ENCODE data around the gene PLK1. TPM values are rescaled to one million over a fixed set of nuclear protein-coding genes. Genes with fewer than 3 reads are reported as not detected.

Gene PLK1
- total RNA-seq, 1 donor from 2014 or later, result 45.7 TPM

GRCh38 chr16:23667355-23667659 lies 11.4 kb upstream of the PLK1 start:
- Mint-ChIP-seq H3K4me1 (peaks cover 20% of the 10 kb centered on the region), H3K4me3 (no peak overlapping the region), H3K36me3 (ENCODE audit: low read depth) (peaks cover 87% of the 10 kb centered on the region), H3K27me3 (no peaks in the 10 kb centered on the region), H3K27ac (no peak overlapping the region), H3K9me3 (no peaks in the 10 kb centered on the region)
- DNase-seq, result no peak
- intact Hi-C loops (cut with micrococcal nuclease), result no loop called here

DNA sequence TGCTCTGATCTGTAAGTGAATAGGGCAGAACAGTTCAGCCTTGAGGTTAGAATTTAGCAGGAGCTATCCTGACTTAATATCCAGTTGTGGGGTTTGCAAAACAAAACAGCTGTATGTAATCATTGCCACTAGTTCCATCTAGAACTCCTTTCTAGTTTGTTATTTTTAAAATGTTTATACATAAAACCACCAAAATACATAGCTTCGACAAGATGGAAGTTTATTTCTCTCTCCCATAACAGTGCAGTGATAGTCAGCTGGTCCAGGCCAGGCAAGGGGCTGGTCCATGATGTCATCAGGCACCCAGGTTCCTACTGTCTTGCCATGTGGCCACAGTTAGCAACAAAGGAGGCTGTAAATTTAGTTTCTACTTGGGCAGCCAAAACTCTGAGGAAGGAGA lies 10.5 kb upstream of the PLK1 start:
- Mint-ChIP-seq H3K4me3 (no peak overlapping the region), H3K36me3 (ENCODE audit: low read depth) (peaks cover 81% of the 10 kb centered on the region), H3K9me3 (no peaks in the 10 kb centered on the region), H3K27me3 (no peaks in the 10 kb centered on the region), H3K27ac (peak overlapping the region; percentile 17), H3K4me1 (peaks cover 20% of the 10 kb centered on the region)
- no peak for DNase-seq
- intact Hi-C loops (cut with micrococcal nuclease), result no loop called here

- Mint-ChIP-seq H3K4me3 (no peak overlapping the region), H3K27me3 (no peaks in the 10 kb centered on the region), H3K27ac (no peak overlapping the region), H3K9me3 (no peaks in the 10 kb centered on the region), H3K36me3 (ENCODE audit: low read depth) (peaks cover 79% of the 10 kb centered on the region), H3K4me1 (peaks cover 20% of the 10 kb centered on the region)
- no peak for DNase-seq
- intact Hi-C loops (cut with micrococcal nuclease), result no loop called here
These were observed 9.8 kb upstream of the PLK1 start for GRCh38 chr16:23668873-23669272.

GRCh38 chr16:23670137-23670776 lies 8.4 kb upstream of the PLK1 start:
- Mint-ChIP-seq H3K4me3 (peak overlapping the region; percentile 28), H3K27me3 (no peaks in the 10 kb centered on the region), H3K4me1 (peaks cover 20% of the 10 kb centered on the region), H3K9me3 (no peaks in the 10 kb centered on the region), H3K27ac (peak overlapping the region; percentile 66), H3K36me3 (ENCODE audit: low read depth) (peaks cover 71% of the 10 kb centered on the region)
- peak; percentile 80 for DNase-seq
- intact Hi-C loops (cut with micrococcal nuclease), result loop anchor here (1.0 kb wide), 1 partner anchor 29 kb away; the partner anchor contains the start of genes DCTN5 and PALB2

- peaks cover 23% of the 10 kb centered on the region for H3K4me1 Mint-ChIP-seq
- DNase-seq, result no peak
- peaks cover 34% of the 10 kb centered on the region for H3K36me3 Mint-ChIP-seq (ENCODE audit: low read depth)
- H3K9me3 Mint-ChIP-seq, result no peaks in the 10 kb centered on the region
- intact Hi-C loops (cut with micrococcal nuclease), result no loop called here
- H3K27me3 Mint-ChIP-seq, result no peaks in the 10 kb centered on the region
- H3K27ac Mint-ChIP-seq, result no peak overlapping the region
- no peak overlapping the region for H3K4me3 Mint-ChIP-seq
These were observed 4.6 kb upstream of the PLK1 start for GRCh38 chr16:23673971-23674614.

- Mint-ChIP-seq H3K4me3 (no peak overlapping the region), H3K36me3 (ENCODE audit: low read depth) (peaks cover 26% of the 10 kb centered on the region), H3K27ac (peak overlapping the region; percentile 52), H3K27me3 (no peaks in the 10 kb centered on the region), H3K4me1 (peaks cover 30% of the 10 kb centered on the region), H3K9me3 (no peaks in the 10 kb centered on the region)
- intact Hi-C loops (cut with micrococcal nuclease), result no loop called here
- no peak for DNase-seq
These were observed 1.7 kb upstream of the PLK1 start for GRCh38 chr16:23676924-23677480.

DNA sequence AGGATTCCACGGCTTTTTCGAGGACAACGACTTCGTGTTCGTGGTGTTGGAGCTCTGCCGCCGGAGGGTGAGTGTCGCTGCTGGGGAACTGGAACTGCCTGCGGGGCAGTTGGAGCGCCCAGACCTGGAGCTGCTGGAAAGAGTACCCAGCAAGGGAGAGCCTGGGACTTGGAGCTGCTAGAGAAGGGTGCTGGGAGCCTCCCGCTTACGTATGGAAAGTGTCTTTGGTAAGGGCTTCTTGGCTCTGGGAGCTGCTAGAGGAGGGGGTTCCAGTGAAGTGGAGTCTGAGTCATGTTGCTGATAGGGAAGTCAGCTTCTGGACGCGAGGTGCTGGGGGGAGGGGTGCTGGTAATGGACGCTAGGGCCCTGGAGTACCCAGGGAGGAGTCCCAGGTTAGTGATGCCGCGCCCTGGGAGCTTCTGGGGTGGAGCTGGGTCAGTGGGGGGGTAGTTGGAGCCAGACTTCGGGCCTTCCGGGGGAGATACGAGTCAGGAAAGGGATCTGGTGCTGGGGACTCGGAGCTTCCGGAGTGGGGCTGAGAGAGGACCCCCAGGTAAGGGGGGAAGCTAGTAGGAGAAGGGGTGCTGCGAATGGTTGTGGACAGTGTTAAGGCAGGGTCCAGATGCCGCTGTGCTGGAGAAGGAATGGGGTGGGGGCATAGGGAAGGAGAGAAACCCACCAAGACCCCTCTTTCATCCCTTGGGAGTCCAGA lies 741 bp downstream of the PLK1 start:
- DNase-seq, result peak; percentile 74
- H3K36me3 Mint-ChIP-seq (ENCODE audit: low read depth), result peaks cover 34% of the 10 kb centered on the region
- no peaks in the 10 kb centered on the region for H3K9me3 Mint-ChIP-seq

GRCh38 chr16:23679986-23680336 lies 1.3 kb downstream of the PLK1 start:
- Mint-ChIP-seq H3K36me3 (ENCODE audit: low read depth) (peaks cover 36% of the 10 kb centered on the region), H3K27ac (peak overlapping the region; percentile 85), H3K9me3 (no peaks in the 10 kb centered on the region), H3K27me3 (no peaks in the 10 kb centered on the region), H3K4me1 (peaks cover 38% of the 10 kb centered on the region), H3K4me3 (peak overlapping the region; percentile 92)
- intact Hi-C loops (cut with micrococcal nuclease), result loop anchor here (2.0 kb wide), 1 partner anchor 39 kb away; the partner anchor contains the start of genes DCTN5 and PALB2
- DNase-seq, result no peak

More for the DNA sequence above, 741 bp downstream of the PLK1 start:
- Mint-ChIP-seq H3K4me3 (peak overlapping the region; percentile 92), H3K27ac (peak overlapping the region; percentile 85), H3K4me1 (peaks cover 38% of the 10 kb centered on the region), H3K27me3 (no peaks in the 10 kb centered on the region)
- intact Hi-C loops (cut with micrococcal nuclease), result loop anchor here (2.0 kb wide), 1 partner anchor 39 kb away; the partner anchor contains the start of genes DCTN5 and PALB2

- H3K4me1 Mint-ChIP-seq, result peaks cover 39% of the 10 kb centered on the region
- H3K36me3 Mint-ChIP-seq (ENCODE audit: low read depth), result peaks cover 54% of the 10 kb centered on the region
- peak overlapping the region; percentile 0 for H3K27ac Mint-ChIP-seq
- no peaks in the 10 kb centered on the region for H3K27me3 Mint-ChIP-seq
- intact Hi-C loops (cut with micrococcal nuclease), result no loop called here
- no peak overlapping the region for H3K4me3 Mint-ChIP-seq
- DNase-seq, result no peak
- H3K9me3 Mint-ChIP-seq, result no peaks in the 10 kb centered on the region
These were observed 3.5 kb downstream of the PLK1 start for GRCh38 chr16:23682181-23682580.

DNA sequence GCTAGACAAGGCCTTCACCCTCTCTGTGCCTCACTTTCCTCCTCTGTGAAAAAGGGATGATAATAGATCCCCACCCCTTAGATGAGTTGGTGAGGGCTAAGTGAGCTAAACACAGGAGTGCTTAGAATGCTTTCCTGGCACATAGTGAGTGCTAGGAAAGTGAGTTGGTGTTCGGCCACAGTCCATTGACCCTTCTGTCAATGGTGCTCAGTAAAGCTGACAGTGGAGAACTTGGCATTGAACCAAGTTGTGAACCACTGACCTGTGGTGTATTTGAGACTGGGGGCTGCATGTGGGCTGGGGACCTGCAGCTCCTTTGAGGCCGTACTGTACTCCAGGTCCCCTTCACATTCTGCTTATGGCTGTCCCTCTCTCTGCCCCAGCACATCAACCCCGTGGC lies 4.8 kb downstream of the PLK1 start:
- Mint-ChIP-seq H3K9me3 (no peaks in the 10 kb centered on the region), H3K36me3 (ENCODE audit: low read depth) (peaks cover 67% of the 10 kb centered on the region), H3K4me3 (no peak overlapping the region), H3K4me1 (peaks cover 36% of the 10 kb centered on the region), H3K27me3 (no peaks in the 10 kb centered on the region), H3K27ac (no peak overlapping the region)
- DNase-seq, result no peak
- intact Hi-C loops (cut with micrococcal nuclease), result no loop called here

- intact Hi-C loops (cut with micrococcal nuclease), result no loop called here
- H3K36me3 Mint-ChIP-seq (ENCODE audit: low read depth), result peaks cover 71% of the 10 kb centered on the region
These were observed 8.5 kb downstream of the PLK1 start for GRCh38 chr16:23687034-23687808.

DNA sequence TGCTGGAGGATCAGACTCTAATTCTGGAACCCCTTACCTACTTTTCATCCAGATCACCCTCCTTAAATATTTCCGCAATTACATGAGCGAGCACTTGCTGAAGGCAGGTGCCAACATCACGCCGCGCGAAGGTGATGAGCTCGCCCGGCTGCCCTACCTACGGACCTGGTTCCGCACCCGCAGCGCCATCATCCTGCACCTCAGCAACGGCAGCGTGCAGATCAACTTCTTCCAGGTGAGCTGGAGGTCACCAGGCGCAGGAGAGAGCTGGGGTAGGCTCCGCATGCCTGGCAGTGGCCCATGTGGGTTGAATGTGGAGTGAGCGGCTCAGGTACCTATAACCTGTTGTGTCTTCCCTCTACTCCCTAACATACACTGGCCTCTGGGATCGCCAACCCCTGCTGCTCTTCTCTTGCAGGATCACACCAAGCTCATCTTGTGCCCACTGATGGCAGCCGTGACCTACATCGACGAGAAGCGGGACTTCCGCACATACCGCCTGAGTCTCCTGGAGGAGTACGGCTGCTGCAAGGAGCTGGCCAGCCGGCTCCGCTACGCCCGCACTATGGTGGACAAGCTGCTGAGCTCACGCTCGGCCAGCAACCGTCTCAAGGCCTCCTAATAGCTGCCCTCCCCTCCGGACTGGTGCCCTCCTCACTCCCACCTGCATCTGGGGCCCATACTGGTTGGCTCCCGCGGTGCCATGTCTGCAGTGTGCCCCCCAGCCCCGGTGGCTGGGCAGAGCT lies 10.9 kb downstream of the PLK1 start:
- Mint-ChIP-seq H3K4me1 (peaks cover 3% of the 10 kb centered on the region), H3K27ac (no peak overlapping the region), H3K36me3 (ENCODE audit: low read depth) (peaks cover 56% of the 10 kb centered on the region), H3K27me3 (no peaks in the 10 kb centered on the region), H3K9me3 (no peaks in the 10 kb centered on the region), H3K4me3 (no peak overlapping the region)
- intact Hi-C loops (cut with micrococcal nuclease), result no loop called here
- DNase-seq, result no peak

More at GRCh38 chr16:23687034-23687808, 8.5 kb downstream of the PLK1 start:
- H3K4me3 Mint-ChIP-seq, result no peak overlapping the region
- H3K27me3 Mint-ChIP-seq, result no peaks in the 10 kb centered on the region
- no peaks in the 10 kb centered on the region for H3K9me3 Mint-ChIP-seq
- H3K27ac Mint-ChIP-seq, result no peak overlapping the region
- DNase-seq, result no peak
- peaks cover 8% of the 10 kb centered on the region for H3K4me1 Mint-ChIP-seq

Data from activated CD4-positive, alpha-beta T cell treated with anti-CD3 and anti-CD28 coated beads, Interleukin-2, amount 10 ng/mL, durations not matched to agents 24 days and 14 days (primary cell).